ENCODE measurements around the gene SAFB2. TPM values are rescaled to one million over a fixed set of nuclear protein-coding genes. Genes with fewer than 3 reads are reported as not detected.

The SAFB2 gene
- total and polyA plus RNA-seq, 9 of the 15 experiments (the other 6 are each of a cell fraction or from before 2014, with no cell fraction given), result 4.5 to 103 (median 47.3) TPM

GRCh38 chr19:5540208-5540607, 82.4 kb downstream of the SAFB2 start:
- H3K4me1 ChIP-seq (replicated peaks in 1 of 2; ENCODE audit: control insufficient read depth in 2 of 2, insufficient read depth in 2 of 2, low read length in 2 of 2), result peaks cover 0 to 17% of the 10 kb centered on the region in 2 experiments; a peak in 2 of 5 replicates
- POLR2A ChIA-PET, result interaction anchor here (0.6 to 2.3 kb wide), 3 partner anchors 14 to 311 kb away, joined by 3 to 7 read pairs (median 4); partner anchors contain the start of genes FUT3 and RPL36

More at GRCh38 chr19:5540208-5540607, 82.4 kb downstream of the SAFB2 start:
- Histone ChIP-seq H3K36me3 (ENCODE audit: control insufficient read depth, insufficient read depth, low read length) (no peaks in the 10 kb centered on the region), H3K9me3 (replicated peaks; ENCODE audit: control insufficient read depth, insufficient read depth, low read depth, low read length) (peaks cover 3% of the 10 kb centered on the region), H4K20me1 (replicated peaks; ENCODE audit: control insufficient read depth, insufficient read depth, low read length) (no peaks in the 10 kb centered on the region), H3K4me3 (no peak overlapping the region), H2AFZ (ENCODE audit: low read depth, low read length) (no peak overlapping the region), H3K9me1 (ENCODE audit: control insufficient read depth, insufficient read depth, low read length) (no peaks in the 10 kb centered on the region), H3K27me3 (ENCODE audit: control insufficient read depth in 2 of 2, insufficient read depth in 2 of 2, low read length in 2 of 2) (no peaks in the 10 kb centered on the region; a peak in 1 of 5 replicates), H3K4me2 (ENCODE audit: insufficient read depth, low read length) (no peak overlapping the region), H3K9ac (ENCODE audit: insufficient read depth in 1 of 2, low read depth in 2 of 2, low read length in 2 of 2) (no peak overlapping the region), H3K27ac (ENCODE audit: extremely low read depth, low read depth, low read length) (no peak overlapping the region), H3K79me2 (ENCODE audit: control insufficient read depth, insufficient read depth, low read length) (no peaks in the 10 kb centered on the region)
- DNase-seq (ENCODE audit: extremely low read depth in 1 of 4, low spot score in 3 of 4) (no peak), ATAC-seq (no peak), FAIRE-seq (no peak)
- BruUV-seq (replicated peaks), result no TSS peak
- intact Hi-C loops (cut with micrococcal nuclease) (no loop called here), in situ Hi-C loops (cut with MboI) (no loop called here)
- no peak for TF ChIP-seq ZNF3 (CRISPR knock-in tag; IDR thresholded peaks at IDR 0.05)
- TF ChIP-seq PBX2 (CRISPR knock-in tag; IDR thresholded peaks at IDR 0.05; ENCODE audit: low read depth), result no peak
- no peak for TF ChIP-seq PBX2 (tag; conservative IDR thresholded peaks at IDR 0.05; ENCODE audit: low read depth)
- TF ChIP-seq HMGXB4 (CRISPR knock-in tag; IDR thresholded peaks at IDR 0.05), result no peak
- TF ChIP-seq ZHX1 (conservative IDR thresholded peaks at IDR 0.05; ENCODE audit: low read length), result no peak
- no peak for TF ChIP-seq POLR2B (IDR thresholded peaks at IDR 0.05; ENCODE audit: low read depth, partially characterized antibody)
- WGBS (ENCODE audit: insufficient coverage, low coverage, missing lambda C conversion rate), result 51% methylated on average over 9 of the region's 10 CpGs
- CTCF ChIA-PET (ENCODE audit: low intra/inter-chr PET ratio), result no interaction called here

Data from K562 (cell line).